ENCODE data around the gene SIRPG. TPM values are rescaled to one million over a fixed set of nuclear protein-coding genes. Genes with fewer than 3 reads are reported as not detected.

SIRPG gene
- polyA plus RNA-seq, 1 of the 3 experiments (the other 2 are of a cell fraction) = not detected

DNA sequence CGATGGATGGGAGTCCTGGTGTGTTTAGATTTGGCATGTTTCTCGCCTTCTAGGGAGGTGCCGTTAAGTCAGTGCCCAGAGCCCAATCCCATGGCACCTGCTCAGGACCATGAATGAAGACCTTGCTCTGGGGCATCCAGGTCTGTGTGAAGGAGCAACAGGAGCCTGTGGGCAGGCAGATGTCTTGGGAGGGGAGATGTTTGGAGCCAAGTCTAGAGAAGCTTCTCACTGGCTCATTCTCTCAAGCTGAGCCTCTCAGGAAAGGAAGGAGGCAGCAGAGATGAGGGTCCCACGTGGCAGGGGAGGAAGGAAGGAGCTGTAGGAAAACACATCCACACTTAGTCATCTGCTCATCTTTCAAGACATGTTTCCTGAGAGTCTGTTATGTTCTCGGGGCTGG is 28.3 kb downstream of the SIRPG start:
- H3K9me2 ChIP-seq = no peaks in the 10 kb centered on the region
- no peak overlapping the region for H3K27ac ChIP-seq (ENCODE audit: low read depth in 2 of 2, low read length in 1 of 2)
- no peaks in the 10 kb centered on the region for H3F3A ChIP-seq (replicated peaks; ENCODE audit: insufficient read depth)
- H3K4me2 ChIP-seq = no peak overlapping the region
- DNase-seq = no peak
- H3K4me1 ChIP-seq (ENCODE audit: control insufficient read depth in 1 of 2, insufficient read depth in 2 of 2, low read depth in 1 of 2, low read length in 1 of 2) = peaks cover 0 to 5% of the 10 kb centered on the region in 2 experiments; a peak in 1 of 4 replicates
- H3K9me3 ChIP-seq = no peaks in the 10 kb centered on the region
- H3K4me3 ChIP-seq (ENCODE audit: low read depth in 2 of 2, low read length in 1 of 2) = no peak overlapping the region
- no peak overlapping the region for H2AFZ ChIP-seq (ENCODE audit: low read depth)
- CTCF ChIA-PET = no interaction called here
- no peaks in the 10 kb centered on the region for H3K36me3 ChIP-seq (replicated peaks in 1 of 2; ENCODE audit: control insufficient read depth in 1 of 2, insufficient read depth in 2 of 2, low read length in 1 of 2)
- no peaks in the 10 kb centered on the region for H3K79me2 ChIP-seq (ENCODE audit: insufficient read depth)
- H3K27me3 ChIP-seq (ENCODE audit: insufficient read depth) = no peaks in the 10 kb centered on the region
- no peaks in the 10 kb centered on the region for H4K20me1 ChIP-seq (ENCODE audit: insufficient read depth)
- 65% methylated on average over 5 of the region's 5 CpGs for WGBS (ENCODE audit: low lambda C conversion rate)
- POLR2A ChIA-PET = no interaction called here
- TF ChIP-seq POLR2AphosphoS5 (IDR thresholded peaks at IDR 0.05; ENCODE audit: low read depth, low read length) (no peak), ZBTB33 (IDR thresholded peaks at IDR 0.05; ENCODE audit: borderline replicate concordance, low read depth) (no peak), RFX5 (IDR thresholded peaks at IDR 0.05; ENCODE audit: low read length) (no peak), IRF3 (IDR thresholded peaks at IDR 0.05; ENCODE audit: low read depth, low read length) (no peak), SMC3 (IDR thresholded peaks at IDR 0.05; ENCODE audit: low read depth, low read length) (no peak)
- TF ChIP-seq, protein P1, sequence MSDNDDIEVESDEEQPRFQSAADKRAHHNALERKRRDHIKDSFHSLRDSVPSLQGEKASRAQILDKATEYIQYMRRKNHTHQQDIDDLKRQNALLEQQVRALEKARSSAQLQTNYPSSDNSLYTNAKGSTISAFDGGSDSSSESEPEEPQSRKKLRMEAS (IDR thresholded peaks at IDR 0.05; ENCODE audit: low read depth) = no peak
- TF ChIP-seq, protein P2, sequence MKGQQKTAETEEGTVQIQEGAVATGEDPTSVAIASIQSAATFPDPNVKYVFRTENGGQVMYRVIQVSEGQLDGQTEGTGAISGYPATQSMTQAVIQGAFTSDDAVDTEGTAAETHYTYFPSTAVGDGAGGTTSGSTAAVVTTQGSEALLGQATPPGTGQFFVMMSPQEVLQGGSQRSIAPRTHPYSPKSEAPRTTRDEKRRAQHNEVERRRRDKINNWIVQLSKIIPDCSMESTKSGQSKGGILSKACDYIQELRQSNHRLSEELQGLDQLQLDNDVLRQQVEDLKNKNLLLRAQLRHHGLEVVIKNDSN (IDR thresholded peaks at IDR 0.05; ENCODE audit: borderline replicate concordance, low read depth) = no peak
- no peak overlapping the region for H3K9ac ChIP-seq

DNA sequence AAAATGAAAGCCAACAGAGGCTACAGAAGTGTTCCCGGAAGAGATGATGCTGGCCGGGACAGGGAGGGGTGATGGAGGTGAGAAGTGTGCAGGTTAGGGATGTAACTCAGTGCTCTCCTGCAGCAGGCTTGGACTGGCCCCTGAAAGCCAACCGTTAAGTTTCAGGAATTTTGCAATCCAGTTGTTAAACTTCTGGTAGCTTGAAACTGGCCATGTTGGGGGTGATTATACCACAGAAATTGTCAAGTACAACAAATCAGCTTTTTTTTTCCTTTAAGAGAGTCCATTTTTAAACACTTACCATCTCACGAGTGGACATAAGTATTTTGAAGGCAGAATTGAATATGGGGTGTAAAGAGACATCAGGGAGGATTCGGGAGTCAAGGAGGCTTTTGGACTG is 29.0 kb downstream of the SIRPG start:
- no peaks in the 10 kb centered on the region for H3F3A ChIP-seq (replicated peaks; ENCODE audit: insufficient read depth)
- 36% methylated on average over 5 of the region's 5 CpGs for WGBS (ENCODE audit: low lambda C conversion rate)
- H3K9ac ChIP-seq = no peak overlapping the region
- H3K79me2 ChIP-seq (ENCODE audit: insufficient read depth) = no peaks in the 10 kb centered on the region
- peaks cover 0 to 5% of the 10 kb centered on the region in 2 experiments; a peak in 1 of 4 replicates for H3K4me1 ChIP-seq (ENCODE audit: control insufficient read depth in 1 of 2, insufficient read depth in 2 of 2, low read depth in 1 of 2, low read length in 1 of 2)
- H3K4me3 ChIP-seq (ENCODE audit: low read depth in 2 of 2, low read length in 1 of 2) = no peak overlapping the region
- H2AFZ ChIP-seq (ENCODE audit: low read depth) = no peak overlapping the region
- no peaks in the 10 kb centered on the region for H3K36me3 ChIP-seq (replicated peaks in 1 of 2; ENCODE audit: control insufficient read depth in 1 of 2, insufficient read depth in 2 of 2, low read length in 1 of 2)
- no peaks in the 10 kb centered on the region for H3K27me3 ChIP-seq (ENCODE audit: insufficient read depth)
- H3K27ac ChIP-seq (ENCODE audit: low read depth in 2 of 2, low read length in 1 of 2) = no peak overlapping the region
- POLR2A ChIA-PET = no interaction called here
- CTCF ChIA-PET = no interaction called here
- H3K4me2 ChIP-seq = no peak overlapping the region
- H3K9me3 ChIP-seq = no peaks in the 10 kb centered on the region
- H4K20me1 ChIP-seq (ENCODE audit: insufficient read depth) = no peaks in the 10 kb centered on the region
- no peak for DNase-seq
- no peaks in the 10 kb centered on the region for H3K9me2 ChIP-seq
- TF ChIP-seq NRF1 (IDR thresholded peaks at IDR 0.05; ENCODE audit: low read depth, low read length) (no peak), FOSL2 (IDR thresholded peaks at IDR 0.05; ENCODE audit: borderline replicate concordance, low read depth) (no peak), RXRA (IDR thresholded peaks at IDR 0.05; ENCODE audit: borderline replicate concordance, low read depth) (no peak), GATA2 (CRISPR knock-in tag; IDR thresholded peaks at IDR 0.05) (no peak), FOXM1 (IDR thresholded peaks at IDR 0.05; ENCODE audit: low read depth) (no peak), CTCF (IDR thresholded peaks at IDR 0.05) (no peak), CHD2 (IDR thresholded peaks at IDR 0.05; ENCODE audit: low read length, partially characterized antibody) (no peak), YY1 (IDR thresholded peaks at IDR 0.05; ENCODE audit: low read depth) (no peak), ELF1 (IDR thresholded peaks at IDR 0.05) (no peak), IRF3 (IDR thresholded peaks at IDR 0.05; ENCODE audit: low read depth, low read length) (no peak), SIN3A (IDR thresholded peaks at IDR 0.05; ENCODE audit: borderline replicate concordance, low read depth, low read length) (no peak)
- TF ChIP-seq, protein P2 (IDR thresholded peaks at IDR 0.05; ENCODE audit: borderline replicate concordance, low read depth) = no peak
